C4-2B (cell line): ENCODE measurements around the gene EFNA2.

Experiments used
- CTCF ChIP-seq: fragments of 450-650 bp; conservative IDR thresholded peaks from 2 replicates; pipeline ENCODE4 v1.5.1; 2017; ENCODE audit warnings: mild to moderate bottlenecking
- ZFX ChIP-seq: fragments of 450-650 bp; IDR thresholded peaks from 2 replicates; pipeline ENCODE4 v1.6.1; 2017

GRCh38 chr19:1273263-1274041, 12.2 kb upstream of the EFNA2 start:
- TF ChIP-seq CTCF (no peak), ZFX (no peak)
